ENCODE data around the gene PSMD13.

PSMD13 gene

GRCh38 chr11:204587-205109, 32.1 kb upstream of the PSMD13 start:
- no peak for DNase-seq

GRCh38 chr11:205221-206001, 31.4 kb upstream of the PSMD13 start:
- no peak for DNase-seq

GRCh38 chr11:206002-206384, 30.8 kb upstream of the PSMD13 start:
- no peak for DNase-seq

GRCh38 chr11:206526-207207, 30.1 kb upstream of the PSMD13 start:
- peak in 1 of 5 experiments; percentile 48 for DNase-seq

- peak; percentile 87 to 100 (median 98) for DNase-seq
Observed at GRCh38 chr11:207208-207862, 29.4 kb upstream of the PSMD13 start, which contains the start of the genes BET1L and RIC8A. BET1L (minus strand) TSS chr11:207399; CDS start chr11:207321, 78 bp downstream. RIC8A (plus strand) TSS chr11:207708; CDS start chr11:208855, 1,147 bp downstream.

GRCh38 chr11:207863-208180, 29.0 kb upstream of the PSMD13 start:
- DNase-seq, result no peak

- DNase-seq, result peak; percentile 71 to 91 (median 79)
Observed at GRCh38 chr11:208181-208916, 28.4 kb upstream of the PSMD13 start.

GRCh38 chr11:208917-209260, 27.9 kb upstream of the PSMD13 start:
- no peak for DNase-seq

- no peak for DNase-seq
Observed at GRCh38 chr11:209275-210121, 27.3 kb upstream of the PSMD13 start.

- DNase-seq, result no peak
Observed at GRCh38 chr11:210122-210802, 26.5 kb upstream of the PSMD13 start.

GRCh38 chr11:210803-211180, 26.0 kb upstream of the PSMD13 start:
- DNase-seq, result no peak

- no peak for DNase-seq
Observed at GRCh38 chr11:211295-211694, 25.5 kb upstream of the PSMD13 start.

- no peak for DNase-seq
Observed at GRCh38 chr11:211741-212140, 25.0 kb upstream of the PSMD13 start.

- DNase-seq, result no peak
Observed at GRCh38 chr11:212150-213100, 24.4 kb upstream of the PSMD13 start.

GRCh38 chr11:213111-213510, 23.7 kb upstream of the PSMD13 start:
- no peak for DNase-seq

GRCh38 chr11:214083-214482, 22.7 kb upstream of the PSMD13 start:
- no peak for DNase-seq

- DNase-seq, result no peak
Observed at GRCh38 chr11:215581-216037, 21.2 kb upstream of the PSMD13 start.

GRCh38 chr11:216081-216974, 20.4 kb upstream of the PSMD13 start:
- no peak for DNase-seq

- DNase-seq, result no peak
Observed at GRCh38 chr11:217704-218103, 19.1 kb upstream of the PSMD13 start.

Measured in T-helper 2 cell (primary cell).